Measurements from ENCODE around the gene OLFM1. TPM values are rescaled to one million over a fixed set of nuclear protein-coding genes. Genes with fewer than 3 reads are reported as not detected.
A peak's percentile ranks its signal among the peaks of the same experiment; 100 is the strongest.

Gene OLFM1
- total and polyA plus RNA-seq, 4 experiments from 2014 or later = not detected

GRCh38 chr9:135074354-135075233 is 12.9 kb upstream of the OLFM1 start:
- no peak overlapping the region for H3K4me3 ChIP-seq (ENCODE audit: low read length in 2 of 2)
- no peaks in the 10 kb centered on the region for H3K36me3 Mint-ChIP-seq

GRCh38 chr9:135075234-135076142 is 12.0 kb upstream of the OLFM1 start:
- H3K36me3 Mint-ChIP-seq = no peaks in the 10 kb centered on the region
- no peaks in the 10 kb centered on the region for H3K4me1 ChIP-seq (ENCODE audit: insufficient read depth, low read length)
- no peak overlapping the region for H3K27ac Mint-ChIP-seq
- H3K9me3 ChIP-seq (ENCODE audit: control insufficient read depth in 1 of 2, low read length in 2 of 2) = no peaks in the 10 kb centered on the region
- peaks cover 0 to 4% (median 0%) of the 10 kb centered on the region in 4 donors for H3K4me1 Mint-ChIP-seq
- peaks cover 17 to 31% of the 10 kb centered on the region in 2 donors for H3K27me3 Mint-ChIP-seq
- intact Hi-C loops (cut with micrococcal nuclease) = no loop called here
- H3K4me3 ChIP-seq (ENCODE audit: low read length in 2 of 2) = no peak overlapping the region
- ChIA-PET POLR2A (ENCODE audit: partially characterized antibody) (no interaction called here), CTCF (ENCODE audit: partially characterized antibody) (no interaction called here)
- no peak for DNase-seq
- H3K36me3 ChIP-seq (ENCODE audit: insufficient read depth, low read length) = no peaks in the 10 kb centered on the region
- no peak overlapping the region for H3K27ac ChIP-seq (ENCODE audit: low read depth, low read length)
- H3K27me3 ChIP-seq (ENCODE audit: insufficient read depth, low read length) = no peaks in the 10 kb centered on the region
- H3K9me3 Mint-ChIP-seq = peaks cover 0 to 2% (median 0%) of the 10 kb centered on the region in 8 donors
- H3K4me3 Mint-ChIP-seq = no peak overlapping the region

More at GRCh38 chr9:135074354-135075233, 12.9 kb upstream of the OLFM1 start:
- Histone ChIP-seq H3K27me3 (ENCODE audit: insufficient read depth, low read length) (no peaks in the 10 kb centered on the region), H3K27ac (ENCODE audit: low read depth, low read length) (no peak overlapping the region), H3K36me3 (ENCODE audit: insufficient read depth, low read length) (no peaks in the 10 kb centered on the region), H3K4me1 (ENCODE audit: insufficient read depth, low read length) (no peaks in the 10 kb centered on the region), H3K9me3 (ENCODE audit: control insufficient read depth in 1 of 2, low read length in 2 of 2) (no peaks in the 10 kb centered on the region)
- Mint-ChIP-seq H3K27me3 (peaks cover 18 to 33% of the 10 kb centered on the region in 2 donors), H3K9me3 (peaks cover 0 to 2% (median 0%) of the 10 kb centered on the region in 8 donors), H3K27ac (no peak overlapping the region), H3K4me3 (peak overlapping the region in 2 of 8 donors; percentile 12 to 54), H3K4me1 (peaks cover 0 to 4% (median 0%) of the 10 kb centered on the region in 4 donors)
- intact Hi-C loops (cut with micrococcal nuclease) = no loop called here
- POLR2A ChIA-PET (ENCODE audit: partially characterized antibody) = no interaction called here
- CTCF ChIA-PET (ENCODE audit: partially characterized antibody) = no interaction called here
- DNase-seq = no peak

- Histone ChIP-seq H3K4me1 (ENCODE audit: insufficient read depth, low read length) (no peaks in the 10 kb centered on the region), H3K36me3 (ENCODE audit: insufficient read depth, low read length) (no peaks in the 10 kb centered on the region), H3K9me3 (ENCODE audit: control insufficient read depth in 1 of 2, low read length in 2 of 2) (no peaks in the 10 kb centered on the region), H3K4me3 (ENCODE audit: low read length in 2 of 2) (no peak overlapping the region), H3K27ac (ENCODE audit: low read depth, low read length) (no peak overlapping the region), H3K27me3 (ENCODE audit: insufficient read depth, low read length) (no peaks in the 10 kb centered on the region)
- Mint-ChIP-seq H3K4me3 (no peak overlapping the region), H3K36me3 (no peaks in the 10 kb centered on the region), H3K4me1 (peaks cover 0 to 4% (median 0%) of the 10 kb centered on the region in 4 donors), H3K9me3 (peaks cover 0 to 2% (median 0%) of the 10 kb centered on the region in 8 donors), H3K27ac (no peak overlapping the region), H3K27me3 (peaks cover 17 to 31% of the 10 kb centered on the region in 2 donors)
- no peak for DNase-seq
- POLR2A ChIA-PET (ENCODE audit: partially characterized antibody) = no interaction called here
- CTCF ChIA-PET (ENCODE audit: partially characterized antibody) = no interaction called here
- intact Hi-C loops (cut with micrococcal nuclease) = no loop called here
Observed at GRCh38 chr9:135076143-135076875, 11.2 kb upstream of the OLFM1 start.

GRCh38 chr9:135076876-135077430 is 10.5 kb upstream of the OLFM1 start:
- no peak for DNase-seq
- H3K9me3 ChIP-seq (ENCODE audit: control insufficient read depth in 1 of 2, low read length in 2 of 2) = no peaks in the 10 kb centered on the region
- H3K27ac ChIP-seq (ENCODE audit: low read depth, low read length) = no peak overlapping the region
- no peaks in the 10 kb centered on the region for H3K36me3 Mint-ChIP-seq
- H3K27me3 ChIP-seq (ENCODE audit: insufficient read depth, low read length) = no peaks in the 10 kb centered on the region
- CTCF ChIA-PET (ENCODE audit: partially characterized antibody) = no interaction called here
- no peaks in the 10 kb centered on the region for H3K36me3 ChIP-seq (ENCODE audit: insufficient read depth, low read length)
- H3K4me3 Mint-ChIP-seq = no peak overlapping the region
- H3K27ac Mint-ChIP-seq = no peak overlapping the region
- POLR2A ChIA-PET (ENCODE audit: partially characterized antibody) = no interaction called here
- intact Hi-C loops (cut with micrococcal nuclease) = no loop called here
- H3K4me1 Mint-ChIP-seq = peaks cover 0 to 4% (median 0%) of the 10 kb centered on the region in 4 donors
- H3K27me3 Mint-ChIP-seq = peaks cover 17 to 31% of the 10 kb centered on the region in 2 donors
- H3K4me3 ChIP-seq (ENCODE audit: low read length in 2 of 2) = no peak overlapping the region
- H3K4me1 ChIP-seq (ENCODE audit: insufficient read depth, low read length) = no peaks in the 10 kb centered on the region
- H3K9me3 Mint-ChIP-seq = peaks cover 0 to 2% (median 0%) of the 10 kb centered on the region in 8 donors

GRCh38 chr9:135077497-135078200 is 9.8 kb upstream of the OLFM1 start:
- Histone ChIP-seq H3K27me3 (ENCODE audit: insufficient read depth, low read length) (no peaks in the 10 kb centered on the region), H3K4me3 (ENCODE audit: low read length in 2 of 2) (no peak overlapping the region), H3K36me3 (ENCODE audit: insufficient read depth, low read length) (no peaks in the 10 kb centered on the region), H3K9me3 (ENCODE audit: control insufficient read depth in 1 of 2, low read length in 2 of 2) (no peaks in the 10 kb centered on the region), H3K4me1 (ENCODE audit: insufficient read depth, low read length) (no peaks in the 10 kb centered on the region), H3K27ac (ENCODE audit: low read depth, low read length) (no peak overlapping the region)
- Mint-ChIP-seq H3K27me3 (peaks cover 17 to 31% of the 10 kb centered on the region in 2 donors), H3K4me3 (no peak overlapping the region), H3K27ac (no peak overlapping the region), H3K9me3 (no peaks in the 10 kb centered on the region), H3K36me3 (no peaks in the 10 kb centered on the region), H3K4me1 (peaks cover 0 to 4% (median 0%) of the 10 kb centered on the region in 4 donors)
- intact Hi-C loops (cut with micrococcal nuclease) = no loop called here
- ChIA-PET POLR2A (ENCODE audit: partially characterized antibody) (no interaction called here), CTCF (ENCODE audit: partially characterized antibody) (no interaction called here)
- DNase-seq = no peak

GRCh38 chr9:135078361-135078821 is 9.1 kb upstream of the OLFM1 start:
- H3K27me3 ChIP-seq (ENCODE audit: insufficient read depth, low read length) = no peaks in the 10 kb centered on the region

More at GRCh38 chr9:135078361-135078821, 9.1 kb upstream of the OLFM1 start:
- intact Hi-C loops (cut with micrococcal nuclease) = no loop called here
- H3K27me3 Mint-ChIP-seq = peaks cover 19 to 36% of the 10 kb centered on the region in 2 donors
- CTCF ChIA-PET (ENCODE audit: partially characterized antibody) = no interaction called here
- peaks cover 0 to 4% (median 0%) of the 10 kb centered on the region in 4 donors for H3K4me1 Mint-ChIP-seq
- POLR2A ChIA-PET (ENCODE audit: partially characterized antibody) = no interaction called here
- H3K36me3 Mint-ChIP-seq = no peaks in the 10 kb centered on the region
- H3K36me3 ChIP-seq (ENCODE audit: insufficient read depth, low read length) = no peaks in the 10 kb centered on the region
- no peak overlapping the region for H3K4me3 ChIP-seq (ENCODE audit: low read length in 2 of 2)
- no peak overlapping the region for H3K4me3 Mint-ChIP-seq
- H3K27ac Mint-ChIP-seq = no peak overlapping the region
- no peak overlapping the region for H3K27ac ChIP-seq (ENCODE audit: low read depth, low read length)
- no peaks in the 10 kb centered on the region for H3K9me3 ChIP-seq (ENCODE audit: control insufficient read depth in 1 of 2, low read length in 2 of 2)
- no peak for DNase-seq
- no peaks in the 10 kb centered on the region for H3K9me3 Mint-ChIP-seq
- H3K4me1 ChIP-seq (ENCODE audit: insufficient read depth, low read length) = no peaks in the 10 kb centered on the region

All from CD4-positive, alpha-beta memory T cell (primary cell).